ENCODE data around the gene ATF6. TPM values are rescaled to one million over a fixed set of nuclear protein-coding genes. Genes with fewer than 3 reads are reported as not detected.

The ATF6 gene
- total RNA-seq, 1 experiment from 2014 or later: 16.4 TPM

DNA sequence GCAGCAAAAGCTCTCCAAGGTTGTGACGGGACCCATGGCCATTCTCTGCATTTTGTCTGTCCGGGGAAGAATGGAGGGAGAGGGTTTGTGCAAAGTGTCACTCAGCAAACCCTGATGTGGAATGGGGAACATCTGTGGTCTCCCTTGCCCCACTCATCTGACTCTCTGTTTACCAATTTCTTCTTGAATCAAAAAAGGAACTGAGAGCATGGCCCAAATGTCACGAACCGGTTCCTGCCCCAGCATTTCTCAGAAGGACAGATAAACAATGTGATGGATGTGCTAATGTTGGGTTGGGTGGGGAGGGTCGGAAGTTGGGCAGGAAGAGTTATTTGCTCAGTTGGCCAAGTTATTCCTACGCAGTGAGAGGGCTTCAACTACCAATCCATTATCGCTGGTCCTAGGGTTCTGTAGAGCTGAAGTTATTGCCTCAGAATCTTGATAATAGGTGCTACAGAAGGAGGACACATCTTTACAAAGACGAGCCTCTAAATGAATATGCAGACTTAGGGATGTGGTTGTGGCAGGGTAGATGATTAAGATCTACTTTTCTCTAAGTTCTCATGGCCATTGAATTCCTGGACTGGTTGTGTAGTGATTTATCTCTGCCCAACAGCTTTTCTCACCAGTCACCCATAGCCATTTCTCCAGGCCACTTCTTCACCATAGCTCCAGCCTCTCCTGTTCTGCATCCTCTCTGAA lies 26.1 kb upstream of the ATF6 start:
- H3K36me3 ChIP-seq (ENCODE audit: control insufficient read depth, insufficient read depth, low read length): no peaks in the 10 kb centered on the region
- intact Hi-C loops (cut with micrococcal nuclease; ENCODE audit: unreplicated experiment): loop anchor here (10.0 kb wide), 3 partner anchors 175 to 255 kb away; no protein-coding TSS in a partner anchor
- H3K9me3 ChIP-seq (ENCODE audit: control insufficient read depth, insufficient read depth, low read depth, low read length): no peaks in the 10 kb centered on the region
- no TSS peak for BruUV-seq (replicated peaks)
- no peak for TF ChIP-seq POLR2AphosphoS5 (IDR thresholded peaks at IDR 0.05; ENCODE audit: low read depth, low read length)
- TF ChIP-seq, protein P1, sequence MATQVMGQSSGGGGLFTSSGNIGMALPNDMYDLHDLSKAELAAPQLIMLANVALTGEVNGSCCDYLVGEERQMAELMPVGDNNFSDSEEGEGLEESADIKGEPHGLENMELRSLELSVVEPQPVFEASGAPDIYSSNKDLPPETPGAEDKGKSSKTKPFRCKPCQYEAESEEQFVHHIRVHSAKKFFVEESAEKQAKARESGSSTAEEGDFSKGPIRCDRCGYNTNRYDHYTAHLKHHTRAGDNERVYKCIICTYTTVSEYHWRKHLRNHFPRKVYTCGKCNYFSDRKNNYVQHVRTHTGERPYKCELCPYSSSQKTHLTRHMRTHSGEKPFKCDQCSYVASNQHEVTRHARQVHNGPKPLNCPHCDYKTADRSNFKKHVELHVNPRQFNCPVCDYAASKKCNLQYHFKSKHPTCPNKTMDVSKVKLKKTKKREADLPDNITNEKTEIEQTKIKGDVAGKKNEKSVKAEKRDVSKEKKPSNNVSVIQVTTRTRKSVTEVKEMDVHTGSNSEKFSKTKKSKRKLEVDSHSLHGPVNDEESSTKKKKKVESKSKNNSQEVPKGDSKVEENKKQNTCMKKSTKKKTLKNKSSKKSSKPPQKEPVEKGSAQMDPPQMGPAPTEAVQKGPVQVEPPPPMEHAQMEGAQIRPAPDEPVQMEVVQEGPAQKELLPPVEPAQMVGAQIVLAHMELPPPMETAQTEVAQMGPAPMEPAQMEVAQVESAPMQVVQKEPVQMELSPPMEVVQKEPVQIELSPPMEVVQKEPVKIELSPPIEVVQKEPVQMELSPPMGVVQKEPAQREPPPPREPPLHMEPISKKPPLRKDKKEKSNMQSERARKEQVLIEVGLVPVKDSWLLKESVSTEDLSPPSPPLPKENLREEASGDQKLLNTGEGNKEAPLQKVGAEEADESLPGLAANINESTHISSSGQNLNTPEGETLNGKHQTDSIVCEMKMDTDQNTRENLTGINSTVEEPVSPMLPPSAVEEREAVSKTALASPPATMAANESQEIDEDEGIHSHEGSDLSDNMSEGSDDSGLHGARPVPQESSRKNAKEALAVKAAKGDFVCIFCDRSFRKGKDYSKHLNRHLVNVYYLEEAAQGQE (IDR thresholded peaks at IDR 0.05; ENCODE audit: insufficient read depth in 1 of 2, low read depth in 2 of 2, low read length in 1 of 2): no peak
- TF ChIP-seq, protein P2, sequence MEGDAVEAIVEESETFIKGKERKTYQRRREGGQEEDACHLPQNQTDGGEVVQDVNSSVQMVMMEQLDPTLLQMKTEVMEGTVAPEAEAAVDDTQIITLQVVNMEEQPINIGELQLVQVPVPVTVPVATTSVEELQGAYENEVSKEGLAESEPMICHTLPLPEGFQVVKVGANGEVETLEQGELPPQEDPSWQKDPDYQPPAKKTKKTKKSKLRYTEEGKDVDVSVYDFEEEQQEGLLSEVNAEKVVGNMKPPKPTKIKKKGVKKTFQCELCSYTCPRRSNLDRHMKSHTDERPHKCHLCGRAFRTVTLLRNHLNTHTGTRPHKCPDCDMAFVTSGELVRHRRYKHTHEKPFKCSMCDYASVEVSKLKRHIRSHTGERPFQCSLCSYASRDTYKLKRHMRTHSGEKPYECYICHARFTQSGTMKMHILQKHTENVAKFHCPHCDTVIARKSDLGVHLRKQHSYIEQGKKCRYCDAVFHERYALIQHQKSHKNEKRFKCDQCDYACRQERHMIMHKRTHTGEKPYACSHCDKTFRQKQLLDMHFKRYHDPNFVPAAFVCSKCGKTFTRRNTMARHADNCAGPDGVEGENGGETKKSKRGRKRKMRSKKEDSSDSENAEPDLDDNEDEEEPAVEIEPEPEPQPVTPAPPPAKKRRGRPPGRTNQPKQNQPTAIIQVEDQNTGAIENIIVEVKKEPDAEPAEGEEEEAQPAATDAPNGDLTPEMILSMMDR (IDR thresholded peaks at IDR 0.05): no peak
- TF ChIP-seq SIN3A (IDR thresholded peaks at IDR 0.05; ENCODE audit: borderline replicate concordance, insufficient read depth, low read depth, low read length): no peak
- no peak for TF ChIP-seq TCF7L2 (IDR thresholded peaks at IDR 0.05; ENCODE audit: low read depth, low read length)
- DNase-seq (ENCODE audit: low read depth, low spot score): no peak
- in situ Hi-C loops (cut with HindIII; ENCODE audit: low pct_unique_long_range_greater_than_20kb, low sequenced_read_pairs): loop anchor here (25.0 kb wide), 1 partner anchor 203 kb away; the partner anchor contains the start of gene FCGR3A
- ChIA-PET POLR2A (no interaction called here), CTCF (no interaction called here)
- no peak overlapping the region for H3K27ac ChIP-seq (ENCODE audit: low read length)
- ATAC-seq: no peak
- H3K27me3 ChIP-seq (ENCODE audit: control insufficient read depth, insufficient read depth, low read length): no peaks in the 10 kb centered on the region
- H3K4me3 ChIP-seq (ENCODE audit: low read depth in 2 of 2, low read length in 2 of 2): no peak overlapping the region
- H3K4me1 ChIP-seq (ENCODE audit: control insufficient read depth, insufficient read depth, low read length): no peaks in the 10 kb centered on the region

DNA sequence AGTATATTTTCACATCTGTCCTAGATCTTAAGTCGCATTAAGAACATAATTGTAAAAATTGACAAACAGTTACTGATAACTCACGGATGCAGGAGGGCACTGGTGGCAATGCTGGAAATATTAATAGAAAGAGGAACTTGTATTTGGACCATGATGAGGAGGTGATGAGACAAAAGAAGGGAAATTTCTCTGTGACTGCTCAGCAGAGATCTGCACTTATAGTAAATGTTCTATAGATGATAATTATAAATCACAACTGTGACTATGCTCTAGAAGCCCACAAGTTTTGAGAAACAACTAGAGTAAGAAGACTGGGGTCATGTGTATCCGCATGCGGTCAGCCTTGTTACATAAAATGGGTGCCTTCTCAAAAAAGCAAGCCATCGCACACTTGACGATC lies 25.2 kb upstream of the ATF6 start:
- H3K27me3 ChIP-seq (ENCODE audit: control insufficient read depth, insufficient read depth, low read length): no peaks in the 10 kb centered on the region
- no peaks in the 10 kb centered on the region for H3K9me3 ChIP-seq (ENCODE audit: control insufficient read depth, insufficient read depth, low read depth, low read length)
- ChIA-PET CTCF (interaction anchor here (1.2 to 1.4 kb wide), 3 partner anchors 14 to 245 kb away, joined by 3 to 4 read pairs (median 4); no protein-coding TSS in a partner anchor), POLR2A (no interaction called here)
- TF ChIP-seq POLR2AphosphoS5 (IDR thresholded peaks at IDR 0.05; ENCODE audit: low read depth, low read length) (no peak), TCF7L2 (IDR thresholded peaks at IDR 0.05; ENCODE audit: low read depth, low read length) (no peak), SIN3A (IDR thresholded peaks at IDR 0.05; ENCODE audit: borderline replicate concordance, insufficient read depth, low read depth, low read length) (no peak)
- TF ChIP-seq, protein P1 (IDR thresholded peaks at IDR 0.05; ENCODE audit: insufficient read depth in 1 of 2, low read depth in 2 of 2, low read length in 1 of 2): no peak
- TF ChIP-seq, protein P2 (IDR thresholded peaks at IDR 0.05): no peak
- H3K4me1 ChIP-seq (ENCODE audit: control insufficient read depth, insufficient read depth, low read length): no peaks in the 10 kb centered on the region
- no peaks in the 10 kb centered on the region for H3K36me3 ChIP-seq (ENCODE audit: control insufficient read depth, insufficient read depth, low read length)
- in situ Hi-C loops (cut with HindIII; ENCODE audit: low pct_unique_long_range_greater_than_20kb, low sequenced_read_pairs): loop anchor here (25.0 kb wide), 1 partner anchor 204 kb away; the partner anchor contains the start of gene FCGR3A
- DNase-seq (ENCODE audit: low read depth, low spot score) (no peak), ATAC-seq (no peak)
- H3K4me3 ChIP-seq (ENCODE audit: low read depth in 2 of 2, low read length in 2 of 2): no peak overlapping the region
- intact Hi-C loops (cut with micrococcal nuclease; ENCODE audit: unreplicated experiment): loop anchor here (10.0 kb wide), 2 partner anchors 206 to 256 kb away; no protein-coding TSS in a partner anchor
- BruUV-seq (replicated peaks): no TSS peak
- H3K27ac ChIP-seq (ENCODE audit: low read length): no peak overlapping the region

All from Panc1 (cell line).